SK-N-SH (cell line): Measurements from ENCODE around the gene PRKACA. TPM values are rescaled to one million over a fixed set of nuclear protein-coding genes. Genes with fewer than 3 reads are reported as not detected.

ENCODE experiments used
- CTCF ChIA-PET: fragments of 300-600, 350-600 bp; formaldehyde crosslinking; extraction: SDS; loops from one replicate; lab custom pipeline; 2021; lab: Yijun Ruan, JAX
- POLR2A ChIA-PET: fragments of 350-600 bp; sonication (Branson Sonifier 250); formaldehyde crosslinking; extraction: SDS; loops from one replicate; lab custom pipeline; 2020; ENCODE audit warnings: antibody characterized with exemption, inconsistent platforms; lab: Yijun Ruan, JAX
- DNase-seq: peaks from one replicate; pipeline ENCODE4 v3.0.0; 2012
- H2AFZ ChIP-seq: fragments of 200-600 bp; sonication (generic); 2 replicates; pipeline ENCODE4 v1.8.1; 2016; ENCODE audit warnings: antibody characterized with exemption, mild to moderate bottlenecking, low read depth
- H3F3A ChIP-seq: fragments of 200-600 bp; sonication (generic); replicated peaks from 2 replicates; pipeline ENCODE3; 2016; ENCODE audit warnings: antibody characterized with exemption, mild to moderate bottlenecking; ENCODE audit not compliant: insufficient read depth
- H3K27ac ChIP-seq, 2 experiments: fragments of 200-500 bp in 1 of 2; fragments of 200-600 bp in 1 of 2; sonication (Bioruptor generic) in 1 of 2; sonication (generic), shearing (Covaris generic) in 1 of 2; 2 replicates each; pipeline versions ENCODE4 v1.5.1 to v1.6.1; 2014 to 2016; ENCODE audit warnings: low read depth in 2 of 2, inconsistent platforms in 1 of 2, low read length in 1 of 2, mild to moderate bottlenecking in 1 of 2, mixed read lengths in 1 of 2
- H3K27me3 ChIP-seq: fragments of 200-600 bp; sonication (generic), shearing (Covaris generic); 2 replicates; pipeline ENCODE4 v1.6.1; 2016; ENCODE audit warnings: mixed run types; ENCODE audit not compliant: insufficient read depth
- H3K36me3 ChIP-seq, 2 experiments: fragments of 200-500 bp in 1 of 2; fragments of 200-600 bp in 1 of 2; sonication (Bioruptor generic) in 1 of 2; sonication (generic) in 1 of 2; replicated peaks in 1 of 2; 2 replicates each; pipeline versions ENCODE3 to v1.5.1; 2014 to 2016; ENCODE audit warnings: low read length in 1 of 2, mild to moderate bottlenecking in 1 of 2; ENCODE audit not compliant: insufficient read depth in 2 of 2, control insufficient read depth in 1 of 2
- H3K4me1 ChIP-seq, 2 experiments: fragments of 200-500 bp in 1 of 2; fragments of 200-600 bp in 1 of 2; sonication (Bioruptor generic) in 1 of 2; sonication (generic), shearing (Covaris generic) in 1 of 2; 2 replicates each; pipeline versions ENCODE4 v1.5.1 to v1.6.1; 2014 to 2016; ENCODE audit warnings: low read depth in 1 of 2, low read length in 1 of 2, mixed run types in 1 of 2; ENCODE audit not compliant: insufficient read depth in 2 of 2, control insufficient read depth in 1 of 2
- H3K4me2 ChIP-seq: fragments of 200-600 bp; sonication (generic), shearing (Covaris generic); 2 replicates; pipeline ENCODE4 v1.6.1; 2017; ENCODE audit warnings: mixed run types
- H3K4me3 ChIP-seq, 2 experiments: fragments of 200-500 bp in 1 of 2; fragments of 200-600 bp in 1 of 2; sonication (Bioruptor generic) in 1 of 2; sonication (generic), shearing (Covaris generic) in 1 of 2; 2 replicates each; pipeline versions ENCODE4 v1.5.1 to v1.8.1; 2014 to 2016; ENCODE audit warnings: low read depth in 2 of 2, inconsistent platforms in 1 of 2, low read length in 1 of 2, mild to moderate bottlenecking in 1 of 2, mixed read lengths in 1 of 2, moderate library complexity in 1 of 2
- H3K79me2 ChIP-seq: fragments of 200-600 bp; sonication (generic); 2 replicates; pipeline ENCODE4 v1.8.1; 2017; ENCODE audit warnings: mild to moderate bottlenecking; ENCODE audit not compliant: insufficient read depth
- H3K9ac ChIP-seq: fragments of 200-600 bp; sonication (generic); 2 replicates; pipeline ENCODE4 v1.6.1; 2017; ENCODE audit warnings: mixed run types
- H3K9me2 ChIP-seq: fragments of 200-600 bp; sonication (generic); 2 replicates; pipeline ENCODE4 v1.6.1; 2017; ENCODE audit warnings: mixed run types
- H3K9me3 ChIP-seq: fragments of 200-600 bp; sonication (generic); 2 replicates; pipeline ENCODE4 v1.6.1; 2017; ENCODE audit warnings: mixed run types, mild to moderate bottlenecking, moderate library complexity
- H4K20me1 ChIP-seq: fragments of 200-600 bp; sonication (generic); 2 replicates; pipeline ENCODE4 v1.6.1; 2017; ENCODE audit warnings: mild to moderate bottlenecking, mixed run types; ENCODE audit not compliant: insufficient read depth
- EP300 ChIP-seq, 2 experiments: IDR thresholded peaks; 2 replicates each; pipeline versions ENCODE4 v1.4.0 to v1.6.1; 2012; ENCODE audit warnings: borderline replicate concordance in 1 of 2, low read depth in 1 of 2, low read length in 1 of 2
- FOSL2 ChIP-seq: IDR thresholded peaks from 2 replicates; pipeline ENCODE4 v1.4.0; 2012; ENCODE audit warnings: low read depth, mild to moderate bottlenecking, moderate library complexity, borderline replicate concordance
- IRF3 ChIP-seq: fragments of 150-350 bp; IDR thresholded peaks from 2 replicates; pipeline ENCODE4 v1.6.1; 2016; ENCODE audit warnings: mild to moderate bottlenecking, low read depth, low read length
- MXI1 ChIP-seq: IDR thresholded peaks from 2 replicates; pipeline ENCODE4 v1.6.1; 2012; ENCODE audit warnings: mild to moderate bottlenecking, low read depth, low read length, improper control_type of control experiment
- NFIC ChIP-seq: IDR thresholded peaks from 2 replicates; pipeline ENCODE4 v1.4.0; 2012; ENCODE audit warnings: borderline replicate concordance
- NRF1 ChIP-seq: IDR thresholded peaks from 2 replicates; pipeline ENCODE4 v1.6.1; 2012; ENCODE audit warnings: low read depth, mild to moderate bottlenecking, low read length
- RFX5 ChIP-seq: IDR thresholded peaks from 2 replicates; pipeline ENCODE4 v1.6.1; 2012; ENCODE audit warnings: mild to moderate bottlenecking, improper control_type of control experiment, low read length
- RXRA ChIP-seq: IDR thresholded peaks from 2 replicates; pipeline ENCODE4 v1.4.0; 2012; ENCODE audit warnings: low read depth, mild to moderate bottlenecking, borderline replicate concordance
- SMC3 ChIP-seq: IDR thresholded peaks from 2 replicates; pipeline ENCODE4 v1.6.1; 2012; ENCODE audit warnings: low read depth, low read length, improper control_type of control experiment
- YY1 ChIP-seq: IDR thresholded peaks from 2 replicates; pipeline ENCODE4 v1.4.0; 2012; ENCODE audit warnings: low read depth, mild to moderate bottlenecking
- WGBS: methylation state at CpG from one replicate; pipeline ENCODE4 v1.1.6; 2017; ENCODE audit warnings: low lambda C conversion rate; 5-methylcytosine and 5-hydroxymethylcytosine counted together
- polyA plus RNA-seq, 3 experiments: library from polyadenylated mRNA; depleted of rRNA; stranded (reverse); fragments of >200 nt; gene quantifications; 2 replicates each; pipeline ENCODE4 v1.2.3, GENCODE V29; 2012
- TF ChIP-seq, protein P1 (sequence below): IDR thresholded peaks from 2 replicates; pipeline ENCODE4 v1.4.0; 2012; ENCODE audit warnings: low read depth, borderline replicate concordance
- TF ChIP-seq, protein P2 (sequence below): fragments of 200-600 bp; sonication (generic); IDR thresholded peaks from 2 replicates; pipeline ENCODE4 v1.6.1; 2017; ENCODE audit warnings: antibody characterized with exemption, mild to moderate bottlenecking, moderate library complexity

The PRKACA gene
- polyA plus RNA-seq, 1 of the 3 experiments (the other 2 are of a cell fraction), result 48.4 TPM

DNA sequence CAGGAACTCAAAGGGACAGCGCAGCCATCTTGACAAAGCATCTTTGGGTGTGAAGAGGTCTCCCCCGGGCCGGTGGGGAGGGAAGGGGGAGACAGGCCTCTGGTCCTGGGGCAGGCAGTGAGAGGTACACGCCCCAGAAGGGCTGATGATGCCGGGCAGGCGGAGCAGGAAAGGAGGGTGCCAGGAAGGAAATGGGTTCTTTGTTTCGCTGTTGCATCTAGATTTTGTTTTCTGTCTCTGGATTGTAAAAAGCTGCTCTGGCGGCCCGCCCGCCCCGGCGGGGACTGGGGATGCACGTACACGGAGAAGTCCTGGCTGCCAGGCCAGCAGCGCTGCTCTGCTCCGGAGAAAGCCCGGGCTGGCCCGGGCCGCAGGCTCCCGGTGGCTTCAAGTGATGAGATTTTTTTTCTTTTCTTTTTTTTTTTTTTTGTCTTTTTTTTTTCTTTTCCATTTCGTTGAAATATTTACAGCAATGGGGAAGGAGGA is 32.0 kb upstream of the PRKACA start:
- Histone ChIP-seq H3K9ac (no peak overlapping the region), H4K20me1 (no peaks in the 10 kb centered on the region), H3K4me3 (no peak overlapping the region), H3K4me2 (no peak overlapping the region), H3K9me2 (no peaks in the 10 kb centered on the region), H3F3A (peaks cover 2% of the 10 kb centered on the region), H3K79me2 (no peaks in the 10 kb centered on the region), H2AFZ (no peak overlapping the region), H3K27me3 (no peaks in the 10 kb centered on the region), H3K27ac (peak overlapping the region in 1 of 2 experiments; percentile 39; a peak in 1 of 4 replicates), H3K4me1 (peaks cover 0 to 26% of the 10 kb centered on the region in 2 experiments; a peak in 1 of 4 replicates), H3K9me3 (no peaks in the 10 kb centered on the region), H3K36me3 (peaks cover 0 to 12% of the 10 kb centered on the region in 2 experiments)
- TF ChIP-seq, protein P1, sequence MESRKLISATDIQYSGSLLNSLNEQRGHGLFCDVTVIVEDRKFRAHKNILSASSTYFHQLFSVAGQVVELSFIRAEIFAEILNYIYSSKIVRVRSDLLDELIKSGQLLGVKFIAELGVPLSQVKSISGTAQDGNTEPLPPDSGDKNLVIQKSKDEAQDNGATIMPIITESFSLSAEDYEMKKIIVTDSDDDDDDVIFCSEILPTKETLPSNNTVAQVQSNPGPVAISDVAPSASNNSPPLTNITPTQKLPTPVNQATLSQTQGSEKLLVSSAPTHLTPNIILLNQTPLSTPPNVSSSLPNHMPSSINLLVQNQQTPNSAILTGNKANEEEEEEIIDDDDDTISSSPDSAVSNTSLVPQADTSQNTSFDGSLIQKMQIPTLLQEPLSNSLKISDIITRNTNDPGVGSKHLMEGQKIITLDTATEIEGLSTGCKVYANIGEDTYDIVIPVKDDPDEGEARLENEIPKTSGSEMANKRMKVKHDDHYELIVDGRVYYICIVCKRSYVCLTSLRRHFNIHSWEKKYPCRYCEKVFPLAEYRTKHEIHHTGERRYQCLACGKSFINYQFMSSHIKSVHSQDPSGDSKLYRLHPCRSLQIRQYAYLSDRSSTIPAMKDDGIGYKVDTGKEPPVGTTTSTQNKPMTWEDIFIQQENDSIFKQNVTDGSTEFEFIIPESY, result no peak
- TF ChIP-seq RFX5 (no peak), YY1 (no peak), MXI1 (no peak), NRF1 (no peak), SMC3 (no peak), RXRA (no peak), FOSL2 (no peak), EP300 (IDR thresholded peaks at IDR 0.05; ENCODE audit: borderline replicate concordance in 1 of 2, low read depth in 1 of 2, low read length in 1 of 2) (no peak), NFIC (no peak), IRF3 (no peak)
- TF ChIP-seq, protein P2, sequence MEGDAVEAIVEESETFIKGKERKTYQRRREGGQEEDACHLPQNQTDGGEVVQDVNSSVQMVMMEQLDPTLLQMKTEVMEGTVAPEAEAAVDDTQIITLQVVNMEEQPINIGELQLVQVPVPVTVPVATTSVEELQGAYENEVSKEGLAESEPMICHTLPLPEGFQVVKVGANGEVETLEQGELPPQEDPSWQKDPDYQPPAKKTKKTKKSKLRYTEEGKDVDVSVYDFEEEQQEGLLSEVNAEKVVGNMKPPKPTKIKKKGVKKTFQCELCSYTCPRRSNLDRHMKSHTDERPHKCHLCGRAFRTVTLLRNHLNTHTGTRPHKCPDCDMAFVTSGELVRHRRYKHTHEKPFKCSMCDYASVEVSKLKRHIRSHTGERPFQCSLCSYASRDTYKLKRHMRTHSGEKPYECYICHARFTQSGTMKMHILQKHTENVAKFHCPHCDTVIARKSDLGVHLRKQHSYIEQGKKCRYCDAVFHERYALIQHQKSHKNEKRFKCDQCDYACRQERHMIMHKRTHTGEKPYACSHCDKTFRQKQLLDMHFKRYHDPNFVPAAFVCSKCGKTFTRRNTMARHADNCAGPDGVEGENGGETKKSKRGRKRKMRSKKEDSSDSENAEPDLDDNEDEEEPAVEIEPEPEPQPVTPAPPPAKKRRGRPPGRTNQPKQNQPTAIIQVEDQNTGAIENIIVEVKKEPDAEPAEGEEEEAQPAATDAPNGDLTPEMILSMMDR, result no peak
- 66% methylated on average over 14 of the region's 21 CpGs for WGBS
- ChIA-PET POLR2A (no interaction called here), CTCF (interaction anchor here (0.7 to 18.9 kb wide), 6 partner anchors 13 to 331 kb away, joined by 3 to 256 read pairs (median 7); partner anchors contain the start of gene ASF1B)
- DNase-seq, result peak; percentile 77
